Left forelimb (tissue), 1 donor: ENCODE measurements around the gene GCN1.

Experiments
- DNase-seq: peaks from one replicate; pipeline ENCODE4 v3.0.0-alpha.2; 2018; ENCODE audit warnings: low spot score

Gene GCN1

DNA sequence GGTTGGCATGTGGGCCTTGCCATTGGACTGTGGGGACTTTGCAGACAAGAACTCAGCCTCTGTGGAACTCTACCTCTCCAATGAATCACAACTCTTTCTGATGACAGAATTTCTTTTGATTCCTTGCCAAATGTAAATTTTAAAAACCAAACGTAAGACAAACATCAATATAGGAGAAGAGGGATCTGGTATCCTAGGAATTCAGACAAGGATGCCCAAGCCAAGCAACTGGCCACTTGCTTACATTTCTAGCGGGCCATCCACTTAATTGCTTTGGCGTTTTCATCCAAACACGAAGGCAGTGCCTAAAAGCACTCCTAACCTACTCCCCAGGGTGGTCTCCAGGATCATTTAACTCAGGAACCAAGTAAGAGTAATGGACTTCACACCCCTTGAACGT, 54.6 kb downstream of the GCN1 start:
- DNase-seq = no peak

DNA sequence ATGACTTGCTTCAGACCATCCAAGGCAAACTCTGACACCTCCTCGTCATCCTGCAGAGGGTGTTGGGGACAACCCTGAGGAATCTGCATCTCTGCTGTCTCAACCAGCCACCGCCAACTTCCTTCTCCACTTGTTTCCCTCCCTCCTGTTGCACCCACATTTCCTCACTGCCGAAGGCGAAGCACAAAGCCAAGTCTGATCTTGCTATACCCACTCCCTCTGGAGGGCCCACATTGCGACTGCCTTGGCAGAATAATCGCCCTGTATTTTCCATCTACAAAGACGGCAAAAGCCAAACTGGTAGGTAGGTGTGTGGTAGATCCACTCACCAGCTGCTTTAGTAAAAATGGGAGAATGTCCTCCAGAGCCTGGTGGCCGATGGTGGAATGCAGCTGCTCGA, 56.1 kb downstream of the GCN1 start:
- DNase-seq = no peak

DNA sequence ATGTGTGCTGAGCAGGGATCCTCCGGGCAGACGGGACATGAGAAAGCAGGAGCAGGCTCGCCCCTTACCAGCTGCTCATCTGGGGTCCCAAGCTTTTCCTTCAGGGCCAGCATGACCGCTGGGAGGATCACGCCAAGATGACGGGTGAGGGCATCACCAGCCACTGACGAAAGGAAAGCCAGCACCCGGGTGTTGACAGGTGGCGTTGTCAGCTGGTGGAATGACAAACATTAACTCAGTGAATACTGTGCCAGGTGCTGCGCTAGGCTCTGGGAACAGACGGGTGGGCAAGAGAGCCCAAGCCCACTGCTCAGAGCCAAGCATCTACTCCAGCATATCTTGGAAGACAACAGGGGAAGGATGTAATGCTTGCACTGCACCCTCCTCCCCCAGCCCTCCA, 56.7 kb downstream of the GCN1 start:
- DNase-seq = no peak

DNA sequence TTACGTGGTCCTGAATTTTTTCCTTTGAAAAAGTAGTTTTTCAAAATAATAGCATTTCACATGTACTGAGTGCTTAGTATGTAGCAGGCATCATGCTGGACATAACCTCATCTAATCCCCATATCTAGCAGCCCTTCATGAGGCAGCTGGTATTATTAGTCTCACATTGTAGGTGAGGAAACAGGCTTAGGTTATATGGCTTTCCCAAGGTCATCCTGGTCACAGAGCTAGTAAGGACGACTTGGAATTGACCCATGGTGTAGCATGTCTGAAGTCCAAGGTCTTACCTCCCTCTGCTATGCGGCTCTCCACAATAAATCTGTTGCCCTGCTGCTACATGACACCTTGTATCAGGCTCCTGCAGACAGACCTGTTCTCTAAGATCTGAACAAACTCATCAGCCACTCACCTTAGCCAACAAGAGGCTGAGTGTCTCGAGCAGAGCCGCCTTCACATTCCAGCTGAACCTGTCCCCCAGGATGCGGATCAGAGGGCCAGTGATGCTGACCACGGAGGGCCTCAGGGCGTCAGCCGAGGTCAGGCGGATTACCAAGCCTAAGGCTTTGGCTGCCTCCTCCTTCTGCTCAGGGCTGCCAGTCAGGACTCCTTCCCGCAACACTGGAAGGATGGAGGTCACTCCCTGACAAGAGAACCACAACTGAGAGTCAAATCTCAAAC, 58.3 kb downstream of the GCN1 start:
- no peak for DNase-seq

DNA sequence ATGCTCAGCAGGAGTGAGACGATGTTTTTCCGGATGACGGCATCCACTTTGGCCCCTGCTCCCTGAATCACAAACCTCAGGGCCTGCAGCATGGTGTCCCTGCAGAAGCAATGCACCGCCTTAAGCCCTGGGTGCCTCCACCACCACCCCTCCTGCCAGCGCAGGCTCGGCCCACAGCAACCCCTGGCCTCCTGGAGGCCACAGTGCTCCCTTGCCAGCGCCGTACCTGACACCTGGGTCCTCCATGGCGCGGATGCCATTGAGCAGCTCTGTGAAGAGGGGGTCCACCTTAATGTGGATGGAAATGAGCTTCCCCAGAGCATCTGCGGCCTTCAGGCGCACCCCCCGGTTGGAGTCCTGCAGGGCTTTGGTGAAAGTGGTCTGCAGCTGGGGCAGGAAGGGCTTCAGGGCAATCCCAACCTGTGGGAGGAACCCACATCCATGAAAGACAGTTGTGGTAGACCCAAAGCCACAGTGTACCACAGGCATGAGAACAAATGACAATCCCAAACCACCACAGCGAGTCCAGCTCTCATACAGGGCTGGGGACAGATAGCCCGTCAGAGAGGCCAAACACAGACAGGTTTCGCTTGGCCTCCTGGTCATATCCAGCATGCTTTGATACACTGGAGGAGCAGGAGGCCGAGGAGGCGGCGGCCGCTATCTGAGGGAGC, 60.1 kb downstream of the GCN1 start:
- no peak for DNase-seq

DNA sequence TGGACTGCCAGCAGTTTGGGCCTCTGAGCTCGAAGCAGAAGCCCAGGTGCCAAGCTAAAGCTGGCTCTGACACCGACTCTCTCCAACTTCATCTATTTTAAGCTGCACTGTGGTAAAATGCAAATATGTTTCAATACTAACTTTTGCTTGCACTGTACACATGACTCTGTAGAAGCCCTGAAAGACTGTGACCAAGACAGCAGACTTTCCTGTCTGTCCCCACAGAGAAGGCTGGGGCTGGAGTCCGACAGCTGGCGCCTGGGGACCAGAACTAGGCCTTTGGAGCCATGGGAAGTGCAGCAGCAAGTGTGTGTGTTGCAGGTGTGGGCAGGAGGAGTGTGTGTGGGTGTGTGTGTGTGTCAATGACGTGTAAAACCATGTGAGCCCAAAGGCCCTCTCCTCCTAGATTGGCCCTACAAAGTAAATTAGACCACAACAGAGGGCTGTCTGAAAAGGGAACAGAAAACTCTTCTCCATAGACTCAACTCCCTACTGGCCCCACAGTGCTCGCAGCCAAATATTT, 61.6 kb downstream of the GCN1 start:
- DNase-seq = no peak

DNA sequence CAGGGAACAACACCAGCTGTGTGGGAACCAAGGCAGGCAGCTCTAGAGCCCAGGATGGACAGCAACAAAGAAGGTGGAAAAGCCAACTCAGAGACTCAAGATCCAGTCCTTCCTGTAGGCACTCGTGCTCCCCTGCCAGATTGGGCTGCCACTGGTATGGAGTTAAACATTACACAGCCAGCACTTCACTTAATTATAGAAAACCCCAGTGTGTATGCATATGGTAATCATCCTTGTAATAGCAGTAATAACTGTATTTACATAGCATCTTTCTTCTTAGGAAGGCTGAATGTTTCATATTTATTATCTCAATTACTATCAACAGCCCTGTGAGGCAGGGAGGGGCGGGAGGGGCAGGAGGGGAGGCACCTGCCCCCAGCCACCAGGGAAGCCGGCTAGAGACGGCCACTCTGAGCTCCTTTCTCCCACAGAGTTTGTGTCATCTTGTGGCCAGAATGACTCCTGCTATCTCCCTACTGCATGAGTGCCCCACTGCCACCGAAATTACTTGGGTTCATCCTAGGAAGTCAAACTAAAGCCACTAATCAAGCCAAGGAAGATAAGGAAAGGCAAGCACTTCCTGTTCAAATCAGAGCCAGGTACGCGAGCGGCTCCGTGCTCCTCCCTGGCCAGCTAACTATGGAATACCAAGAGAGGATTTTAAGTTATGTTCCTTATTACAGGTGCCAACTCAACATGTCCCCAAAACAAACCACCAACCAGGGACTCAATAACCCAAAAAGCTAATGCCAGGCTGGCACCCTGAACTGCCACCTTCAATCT, 62.3 kb downstream of the GCN1 start:
- DNase-seq = no peak

DNA sequence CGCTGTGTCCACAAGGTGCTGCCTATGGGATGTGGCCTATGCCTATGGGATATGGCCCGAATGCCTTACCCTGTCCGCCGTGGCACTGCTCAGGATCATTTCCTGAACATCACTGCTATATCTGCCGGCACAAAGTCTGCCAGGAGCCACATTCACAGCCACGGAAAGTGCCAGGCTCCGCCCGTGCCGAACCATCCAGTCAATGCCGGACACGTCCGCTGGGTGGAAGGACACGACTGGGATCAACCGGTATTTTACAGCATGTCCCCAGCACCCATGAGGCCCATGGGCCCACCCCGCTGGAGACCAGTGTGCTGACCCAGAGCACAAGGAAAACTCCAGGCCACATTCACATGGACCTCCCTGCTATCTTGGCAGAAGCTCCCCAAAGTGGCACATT, 63.4 kb downstream of the GCN1 start:
- DNase-seq = no peak

DNA sequence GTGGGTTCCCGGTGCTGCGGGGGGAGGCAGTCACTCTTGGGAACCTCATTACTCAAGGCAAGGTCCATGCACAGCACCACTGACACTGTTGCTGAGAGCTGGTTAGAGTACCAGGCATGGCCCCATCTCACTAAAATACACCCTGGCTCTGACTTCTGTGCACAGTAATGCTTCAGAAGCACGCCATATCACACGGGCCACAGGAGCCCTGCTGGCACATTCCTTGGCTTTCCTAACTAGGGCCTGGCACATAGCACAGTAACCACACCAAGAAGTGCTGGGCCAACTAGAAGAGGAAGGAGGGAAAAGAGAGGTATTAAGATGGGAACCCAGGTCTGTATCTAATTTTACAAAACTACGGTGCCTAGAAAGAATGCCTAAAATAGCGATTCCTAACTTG, 64.5 kb downstream of the GCN1 start:
- no peak for DNase-seq

DNA sequence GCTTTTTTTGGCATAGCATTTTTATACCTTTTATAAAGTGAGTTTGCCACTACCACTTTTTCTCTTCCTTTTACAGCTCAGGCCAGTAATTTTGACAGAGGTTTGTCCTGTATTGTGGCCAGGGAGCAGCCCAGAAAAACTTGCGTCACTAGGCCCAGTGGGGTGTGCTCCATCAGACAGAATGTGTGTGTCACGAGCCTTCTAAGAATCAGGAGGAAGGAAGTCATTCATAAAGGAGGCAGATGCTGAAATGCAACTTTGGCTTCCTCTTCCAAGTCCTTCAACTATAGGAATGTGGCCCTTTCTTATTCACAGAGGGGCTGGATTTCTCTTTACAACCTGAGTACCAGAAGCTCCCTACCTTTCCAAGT, 67.9 kb downstream of the GCN1 start:
- DNase-seq = no peak

DNA sequence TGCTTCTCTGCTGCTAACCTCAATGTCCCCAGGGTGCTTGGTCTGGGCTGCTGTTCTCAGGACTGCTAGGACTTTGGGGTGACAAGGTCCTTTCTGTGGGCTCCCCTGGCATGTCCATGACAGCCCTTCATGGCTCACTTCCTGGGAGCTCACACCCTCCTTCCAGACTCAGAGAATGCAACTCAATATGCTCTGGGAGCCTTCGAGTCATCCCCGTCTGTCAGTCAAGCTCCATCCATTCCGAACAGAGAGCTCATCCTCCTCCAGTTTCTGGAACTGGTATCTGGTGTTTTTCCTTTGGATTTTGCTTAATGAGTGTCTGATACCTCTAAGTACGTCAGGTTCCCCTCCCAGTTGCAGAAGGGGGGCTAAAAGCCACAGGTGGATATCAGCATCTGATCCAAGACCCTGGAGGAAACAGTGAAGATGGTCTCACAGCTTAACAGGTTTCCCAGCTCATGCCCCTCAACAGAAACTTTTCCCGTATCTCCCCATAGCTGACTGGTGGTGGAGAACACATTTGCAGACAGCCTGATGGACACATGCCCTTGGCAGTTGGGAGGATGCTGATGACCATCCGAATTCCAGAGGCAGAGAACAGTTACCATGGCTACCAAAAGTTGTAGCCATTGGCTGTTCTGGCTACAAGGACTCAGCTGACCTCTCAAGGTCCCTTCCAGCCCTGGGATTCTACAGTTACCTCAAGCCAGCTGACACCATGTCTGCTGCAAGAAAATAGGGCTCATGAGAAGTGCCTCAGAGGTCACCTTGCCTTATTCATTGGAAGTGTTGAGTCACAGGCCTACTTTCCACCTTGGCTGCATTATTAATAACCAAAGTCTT, 68.5 kb downstream of the GCN1 start:
- DNase-seq = no peak

DNA sequence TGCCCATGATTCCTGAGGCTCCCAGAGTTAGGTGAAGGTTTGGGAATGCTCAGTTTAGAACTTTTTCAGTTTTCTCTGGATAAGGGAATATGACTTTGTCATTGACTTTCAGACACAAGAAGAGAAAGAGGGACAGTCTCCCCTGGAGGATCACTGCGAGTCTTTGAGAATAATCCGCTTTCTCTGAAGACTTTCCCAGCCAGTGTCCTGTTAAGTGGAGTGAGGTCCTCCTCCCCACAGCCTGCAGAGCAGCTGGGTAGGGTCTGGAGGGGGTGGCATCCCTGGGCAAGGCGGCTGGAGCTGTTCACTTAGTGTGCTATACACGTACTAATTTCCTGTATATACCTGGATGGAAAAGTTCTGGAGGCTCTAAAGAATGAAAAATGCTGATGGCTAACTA, 69.5 kb downstream of the GCN1 start:
- no peak for DNase-seq

DNA sequence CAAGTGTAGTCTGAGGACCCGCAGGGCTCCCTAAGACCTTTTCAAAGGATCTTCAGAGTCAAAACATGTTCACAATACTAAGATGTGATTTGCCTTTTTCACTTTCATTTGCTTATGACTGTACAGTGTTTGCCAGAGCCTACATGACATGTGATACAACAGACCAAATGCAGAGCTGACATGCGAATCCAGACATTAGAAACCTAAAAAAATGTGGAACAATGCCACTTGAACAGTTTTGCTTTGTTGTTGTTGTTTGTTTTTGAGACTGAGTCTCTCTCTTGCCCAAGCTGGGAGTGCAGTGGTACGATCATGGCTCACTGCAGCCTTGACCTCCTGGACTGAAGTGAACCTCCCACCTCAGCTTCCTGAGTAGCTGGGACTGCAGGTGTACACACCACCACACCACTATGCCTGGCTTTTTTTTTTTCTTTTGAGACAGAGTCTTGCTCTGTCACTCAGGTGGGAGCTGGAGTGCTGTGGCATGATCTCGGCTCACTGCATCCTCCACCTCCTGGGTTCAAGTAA, 72.7 kb downstream of the GCN1 start:
- no peak for DNase-seq

DNA sequence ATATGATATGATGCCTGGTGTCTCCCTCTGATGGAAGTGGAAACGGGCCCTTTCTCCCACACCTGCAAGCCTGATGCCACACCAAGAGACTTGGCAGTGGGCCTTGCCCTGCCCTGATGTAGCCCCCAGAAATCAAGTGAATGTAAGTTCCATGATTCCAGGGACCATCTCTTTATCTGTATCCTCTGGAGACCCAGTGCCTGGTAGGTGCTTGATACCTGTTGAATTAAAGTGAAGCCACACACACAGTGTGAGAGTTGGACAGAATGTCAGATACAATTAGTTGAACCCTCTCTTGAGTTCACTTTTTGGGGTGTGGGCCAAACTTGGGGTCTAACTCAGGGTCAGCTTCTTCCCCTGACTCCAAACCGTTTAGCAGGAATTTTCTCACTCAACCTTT, 73.2 kb downstream of the GCN1 start:
- DNase-seq = no peak

DNA sequence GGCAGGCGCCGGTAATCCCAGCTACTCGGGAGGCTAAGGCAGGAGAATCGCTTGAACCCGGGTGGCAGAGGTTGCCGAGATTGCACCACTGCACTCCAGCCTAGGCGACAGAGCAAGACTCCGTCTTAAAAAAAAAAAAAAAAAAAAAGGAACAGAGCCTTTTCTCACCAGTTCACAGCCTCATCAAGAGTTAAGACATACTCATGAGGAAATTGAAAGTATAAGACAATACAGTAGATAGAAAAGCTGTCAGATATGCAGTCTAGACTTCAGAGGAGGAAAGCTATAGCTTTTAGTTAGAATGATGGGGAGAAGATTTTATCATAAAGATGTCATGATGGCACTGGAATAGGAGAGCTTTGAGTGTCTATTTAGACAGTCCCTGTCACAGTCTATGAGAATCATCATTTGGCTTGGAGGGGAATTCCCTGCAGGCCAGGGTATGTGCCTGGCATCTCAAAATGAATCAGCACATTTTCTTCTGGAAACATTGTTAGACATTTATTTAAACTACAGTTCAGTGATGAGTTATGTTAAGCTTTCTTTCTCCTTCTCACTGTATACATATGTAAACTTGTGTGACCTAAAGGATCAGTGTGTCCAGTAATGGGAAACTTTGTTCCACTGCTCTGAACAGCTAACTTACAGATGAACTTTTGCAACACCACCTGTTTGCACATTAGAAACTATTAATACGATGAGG, 75.1 kb downstream of the GCN1 start:
- no peak for DNase-seq

DNA sequence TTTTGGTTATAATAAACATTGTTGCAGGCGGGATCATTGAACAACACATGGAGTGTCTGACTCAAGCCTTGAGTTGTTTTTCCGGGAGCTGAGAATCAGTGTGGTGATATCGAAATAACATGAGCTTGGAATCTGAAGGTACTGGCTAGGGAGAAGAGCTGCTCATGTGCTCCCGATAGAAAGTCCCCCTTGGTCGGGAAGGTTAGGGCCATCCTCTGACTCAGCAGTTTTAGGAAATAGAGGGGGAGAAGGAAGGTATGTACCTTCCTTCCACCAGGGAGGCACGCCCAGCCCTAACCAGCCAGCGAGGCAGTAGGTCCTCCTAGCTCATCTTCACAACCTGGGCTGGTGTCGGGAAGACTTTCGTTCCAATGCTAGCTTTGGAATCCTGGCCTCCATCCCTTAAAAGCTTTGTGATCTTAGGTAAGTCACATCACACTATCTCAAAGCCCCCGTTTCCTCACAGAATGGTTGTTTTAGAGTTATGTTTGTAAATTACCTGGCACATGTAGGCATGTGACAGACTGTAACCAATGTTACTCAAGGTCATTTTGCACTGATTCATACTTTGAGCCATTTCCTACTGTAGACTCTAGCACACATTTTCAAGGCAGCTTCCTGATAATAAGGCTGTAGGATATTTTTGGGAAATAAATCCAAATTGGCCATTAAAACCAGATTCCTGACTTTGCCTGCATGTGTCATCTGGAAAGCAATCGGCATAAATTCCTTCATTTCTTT, 76.0 kb downstream of the GCN1 start:
- DNase-seq = no peak

DNA sequence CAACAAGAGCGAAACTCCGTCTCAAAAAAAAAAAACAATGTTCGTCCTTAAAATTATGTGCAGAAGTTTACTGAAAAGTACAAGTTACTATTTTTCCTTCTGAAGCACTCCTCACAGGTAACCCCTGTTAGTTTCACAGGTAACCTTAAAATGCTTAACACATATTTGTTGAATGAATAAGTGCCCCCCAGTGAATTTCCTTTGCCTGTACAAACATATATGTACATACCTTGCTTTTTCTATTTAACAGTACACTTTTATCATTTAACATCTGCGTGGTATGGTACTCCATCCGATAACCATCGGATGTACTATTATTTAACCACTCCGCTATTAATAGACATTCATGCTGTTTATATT, 76.6 kb downstream of the GCN1 start:
- DNase-seq = no peak

DNA sequence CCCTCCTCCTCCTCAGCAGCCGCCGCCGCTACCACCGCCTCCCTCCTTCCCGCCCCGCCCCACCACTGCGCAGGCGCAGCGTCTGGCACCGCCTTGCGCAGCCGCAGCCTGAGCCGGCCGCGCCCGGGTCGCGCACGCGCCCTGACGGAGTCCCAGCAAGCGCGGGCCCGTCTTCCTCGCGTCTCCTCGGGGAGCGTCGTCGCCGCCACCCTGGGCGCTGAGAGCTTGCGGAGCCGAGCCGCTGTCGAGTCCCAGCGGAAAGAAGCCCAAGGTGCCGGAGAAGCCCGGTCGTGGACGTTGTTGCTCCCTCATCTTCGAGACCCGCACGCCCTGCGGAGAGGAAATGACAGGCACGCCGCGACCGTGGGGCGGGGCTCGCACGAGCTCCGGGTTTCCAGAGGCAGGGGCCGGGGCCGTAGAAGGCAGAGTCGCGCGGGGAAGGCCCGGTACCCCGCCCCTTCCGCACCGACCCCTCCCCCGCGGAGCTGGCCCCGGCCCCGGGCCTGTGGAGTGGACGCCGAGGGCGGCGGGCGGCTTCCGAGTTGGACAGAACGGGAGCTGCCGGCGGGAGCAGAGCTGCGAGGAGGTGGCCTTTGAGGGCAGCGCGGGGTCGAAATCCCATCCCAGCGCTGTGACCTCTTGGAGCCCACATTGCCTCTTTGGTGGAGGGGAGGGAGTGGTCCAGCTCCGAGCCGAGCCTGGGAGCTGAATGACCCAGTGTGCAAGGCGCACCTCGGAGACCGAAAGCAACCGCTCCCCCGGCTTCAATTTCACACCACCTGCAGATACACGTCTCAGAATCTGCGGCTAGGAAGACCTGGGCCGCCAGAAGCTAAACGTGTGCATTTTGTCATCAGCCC, 77.5 kb downstream of the GCN1 start:
- DNase-seq = peak; percentile 98

DNA sequence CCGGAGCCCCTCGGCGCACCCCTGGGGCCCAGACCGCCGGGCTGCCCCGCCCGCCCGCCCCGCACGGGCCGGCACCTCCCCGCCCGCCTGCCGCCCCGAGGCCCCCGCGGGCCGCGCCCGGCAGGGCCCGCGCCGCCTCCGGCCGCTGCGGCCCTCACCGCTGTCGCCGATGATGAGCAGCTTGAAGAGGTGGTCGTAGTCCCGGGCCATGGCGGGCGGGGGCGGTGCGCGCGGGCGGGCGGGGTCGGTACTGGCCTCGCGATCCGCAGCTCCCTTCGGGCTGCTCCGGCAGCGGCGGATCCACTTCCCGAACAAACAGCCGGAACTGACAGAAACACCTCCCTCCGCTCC, 78.1 kb downstream of the GCN1 start, which contains the start of gene RAB35:
TSS of gene RAB35 (minus strand) at position 313 of the 351 bp plus-strand sequence. CDS start at position 210, 103 bp downstream.
- DNase-seq = no peak
